ENCODE measurements around the gene CPNE5.

The CPNE5 gene

GRCh38 chr6:36836111-36837021, 2.9 kb downstream of the CPNE5 start:
- FAIRE-seq, result no peak
- DNase-seq (ENCODE audit: low spot score), result no peak

GRCh38 chr6:36834576-36835341, 4.5 kb downstream of the CPNE5 start:
- DNase-seq (ENCODE audit: low spot score), result no peak
- FAIRE-seq, result no peak

- no peak for DNase-seq (ENCODE audit: low spot score)
- no peak for FAIRE-seq
These were observed 6.0 kb downstream of the CPNE5 start for GRCh38 chr6:36833182-36833789.

- FAIRE-seq (no peak), DNase-seq (ENCODE audit: low spot score) (no peak)
These were observed 6.9 kb downstream of the CPNE5 start for GRCh38 chr6:36832313-36832712.

GRCh38 chr6:36830577-36830976, 8.7 kb downstream of the CPNE5 start:
- DNase-seq (ENCODE audit: low spot score) (no peak), FAIRE-seq (no peak)

GRCh38 chr6:36829919-36830544, 9.2 kb downstream of the CPNE5 start:
- no peak for DNase-seq (ENCODE audit: low spot score)
- no peak for FAIRE-seq

GRCh38 chr6:36827261-36828079, 11.8 kb downstream of the CPNE5 start:
- FAIRE-seq (peak; percentile 70), DNase-seq (ENCODE audit: low spot score) (peak; percentile 59)

- DNase-seq (ENCODE audit: low spot score) (no peak), FAIRE-seq (no peak)
These were observed 12.6 kb downstream of the CPNE5 start for GRCh38 chr6:36826520-36827227.

- FAIRE-seq, result no peak
These were observed 13.2 kb downstream of the CPNE5 start for GRCh38 chr6:36825994-36826393.

GRCh38 chr6:36825452-36825851, 13.8 kb downstream of the CPNE5 start:
- DNase-seq (ENCODE audit: low spot score), result no peak
- FAIRE-seq, result no peak

More at GRCh38 chr6:36825994-36826393, 13.2 kb downstream of the CPNE5 start:
- no peak for DNase-seq (ENCODE audit: low spot score)

GRCh38 chr6:36824253-36824652, 15.0 kb downstream of the CPNE5 start:
- no peak for FAIRE-seq
- DNase-seq (ENCODE audit: low spot score), result no peak

- no peak for FAIRE-seq
- DNase-seq (ENCODE audit: low spot score), result no peak
These were observed 15.7 kb downstream of the CPNE5 start for GRCh38 chr6:36823421-36824096.

GRCh38 chr6:36822506-36823269, 16.6 kb downstream of the CPNE5 start:
- DNase-seq (ENCODE audit: low spot score) (no peak), FAIRE-seq (no peak)

- DNase-seq (ENCODE audit: low spot score), result no peak
- FAIRE-seq, result no peak
These were observed 17.5 kb downstream of the CPNE5 start for GRCh38 chr6:36821581-36822335.

- DNase-seq (ENCODE audit: low spot score) (peak; percentile 45), FAIRE-seq (peak; percentile 30)
These were observed 18.3 kb downstream of the CPNE5 start for GRCh38 chr6:36820700-36821580.

GRCh38 chr6:36818756-36819155, 20.5 kb downstream of the CPNE5 start:
- DNase-seq (ENCODE audit: low spot score), result no peak
- no peak for FAIRE-seq

GRCh38 chr6:36817847-36818246, 21.4 kb downstream of the CPNE5 start:
- FAIRE-seq, result no peak

More at GRCh38 chr6:36817847-36818246, 21.4 kb downstream of the CPNE5 start:
- no peak for DNase-seq (ENCODE audit: low spot score)
